IPS DF 4.7 (cell line): Measurements from ENCODE around the gene SLC9C2.
"Not testable (repeated sequence)": the region's sequence is repeated elsewhere in the genome, so short reads cannot be mapped to it uniquely, and the experiment has no call there.

ENCODE experiments used
- DNase-seq: peaks from one replicate; pipeline ENCODE4 v3.0.0-alpha.2; 2013; ENCODE audit warnings: low spot score; ENCODE audit errors: extremely low read depth

Gene SLC9C2

DNA sequence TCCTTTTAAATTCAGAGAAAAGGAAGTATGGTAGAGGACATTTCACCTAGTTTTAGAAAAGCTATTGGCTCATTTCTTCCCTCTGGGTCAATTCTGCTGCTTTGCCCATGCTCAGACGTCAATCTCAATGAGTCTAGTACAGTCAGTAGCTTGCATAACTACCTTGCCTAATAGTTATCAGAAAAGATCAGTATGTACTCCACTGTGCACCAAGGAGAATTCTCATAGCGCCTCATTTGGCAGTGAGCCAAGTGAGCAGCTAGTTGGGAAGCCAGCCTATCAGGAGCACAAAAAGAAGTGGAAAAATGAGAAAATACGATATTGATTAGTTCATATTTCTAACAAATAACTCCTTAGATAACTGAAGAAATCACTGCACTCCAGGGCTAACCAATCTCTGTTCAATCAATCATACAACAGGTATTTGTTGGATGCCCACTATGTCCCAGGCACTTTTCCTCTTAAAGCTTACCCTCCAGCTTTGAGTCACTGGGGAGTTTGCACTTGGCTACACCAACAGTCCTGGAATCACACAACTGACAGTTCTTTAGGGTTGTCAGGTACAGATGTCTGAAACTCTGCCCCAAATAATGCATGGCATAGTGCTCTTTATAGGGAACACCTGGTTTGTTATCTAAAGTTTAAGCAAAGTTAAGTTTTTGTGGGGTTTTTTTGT, 75.6 kb downstream of the SLC9C2 start:
- no peak for DNase-seq

DNA sequence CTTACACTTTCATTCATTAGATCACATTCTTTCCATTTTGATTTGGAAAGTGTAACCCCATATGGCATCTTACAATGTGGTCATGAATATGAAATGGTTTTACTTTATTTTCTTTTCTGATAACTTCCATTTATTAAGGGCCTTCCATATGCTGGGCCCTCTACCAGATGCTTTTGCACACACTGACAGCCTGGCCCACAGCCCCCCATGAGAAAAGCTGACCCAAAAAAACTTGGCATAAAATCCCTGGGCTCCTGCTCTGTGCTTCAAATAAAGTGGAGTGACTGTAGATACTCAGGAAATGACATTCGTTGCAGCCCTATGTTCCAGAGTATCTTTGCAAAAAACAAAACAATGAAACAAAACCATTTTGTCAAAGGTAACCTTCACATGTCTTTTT, 76.9 kb downstream of the SLC9C2 start:
- no peak for DNase-seq

DNA sequence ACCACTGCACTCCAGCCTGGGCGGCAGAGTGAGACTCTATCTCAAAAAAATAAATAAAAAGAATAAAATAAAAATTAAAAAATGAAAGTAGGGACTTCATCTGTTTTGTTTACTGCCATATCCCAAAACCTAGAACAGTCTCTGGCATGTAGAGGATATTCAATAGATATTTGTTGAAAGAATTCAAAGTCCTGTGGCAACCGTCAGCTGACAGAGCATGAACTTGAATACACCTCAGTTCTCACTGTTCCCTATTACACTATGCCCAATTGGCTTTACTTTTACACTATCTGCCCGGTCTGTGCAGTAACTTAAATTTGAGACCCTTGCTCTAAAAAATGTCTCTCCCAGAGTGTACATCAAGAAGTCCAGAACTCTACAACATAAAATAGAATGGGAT, 79.5 kb downstream of the SLC9C2 start:
- DNase-seq = no peak

DNA sequence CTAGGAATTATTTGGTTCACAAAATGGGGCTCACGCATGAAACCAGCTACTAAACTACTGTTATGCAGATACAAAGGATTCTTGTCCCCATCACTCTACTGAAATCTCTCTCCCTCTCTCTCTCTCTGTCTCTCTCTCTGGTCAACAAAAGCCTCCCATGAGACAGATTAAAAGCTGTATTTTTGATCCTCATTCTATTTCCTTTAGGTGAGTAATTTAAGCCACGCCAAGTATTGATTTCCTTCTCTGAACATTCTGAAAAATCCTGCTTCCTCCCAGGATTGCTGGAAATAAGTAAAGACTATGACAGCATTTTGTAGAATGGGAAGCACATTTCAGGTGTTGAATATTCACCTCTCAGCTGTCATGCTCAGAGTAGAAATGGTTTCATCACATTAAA, 82.1 kb downstream of the SLC9C2 start:
- no peak for DNase-seq

DNA sequence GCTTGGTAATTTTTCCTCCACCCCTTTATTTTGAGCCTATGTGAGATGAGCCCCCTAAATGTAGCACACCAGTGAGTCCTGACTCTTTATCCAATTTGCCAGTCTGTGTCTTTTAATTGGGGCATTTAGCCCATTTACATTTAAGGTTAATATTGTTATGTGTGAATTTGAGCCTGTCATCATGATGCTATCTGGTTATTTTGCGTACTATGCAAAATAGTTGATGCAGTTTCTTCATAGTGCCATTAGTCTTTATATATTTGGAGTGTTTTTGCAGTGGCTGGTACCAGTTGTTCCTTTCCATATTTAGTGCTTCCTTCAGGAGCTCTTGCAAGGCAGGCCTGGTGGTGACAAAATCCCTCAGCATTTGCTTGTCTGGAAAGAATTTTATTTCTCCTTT, 88.4 kb downstream of the SLC9C2 start:
- not testable (repeated sequence) for DNase-seq

DNA sequence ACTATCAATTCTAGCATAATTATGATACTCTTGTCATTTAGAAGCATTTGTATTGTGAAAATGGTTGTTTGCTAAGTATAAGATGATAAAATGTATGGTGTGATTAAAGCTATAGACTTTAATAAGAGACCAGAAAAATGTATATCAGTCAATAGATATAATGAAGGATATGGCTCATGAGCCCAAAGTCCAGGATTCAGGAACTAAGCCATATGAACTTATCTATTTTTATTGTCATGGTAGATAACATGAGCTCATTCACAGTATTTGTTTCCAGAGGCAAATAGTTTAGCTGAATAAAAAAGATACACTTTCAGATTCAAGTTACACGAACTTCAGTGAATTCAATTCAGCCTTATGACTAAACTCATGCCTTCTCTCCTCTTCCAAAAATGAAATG, 93.1 kb downstream of the SLC9C2 start:
- no peak for DNase-seq

DNA sequence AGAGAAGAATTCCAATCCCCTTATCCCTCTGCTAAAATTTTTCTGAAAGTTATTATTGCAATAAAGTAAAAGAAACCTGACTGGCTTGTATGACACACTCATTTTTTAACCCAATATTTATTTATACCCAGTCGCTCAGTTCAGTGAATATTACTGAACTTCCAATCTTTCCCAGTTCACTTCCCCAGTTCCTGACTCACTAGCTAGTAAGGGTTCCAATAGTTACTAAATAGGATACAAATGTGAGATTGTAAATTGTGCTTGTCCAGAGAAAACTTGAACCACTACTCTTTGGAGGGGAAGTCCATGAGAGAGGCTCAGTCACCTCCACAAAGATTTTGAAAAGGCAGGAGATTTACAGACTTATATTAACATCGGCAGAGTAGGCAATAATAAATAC, 94.3 kb downstream of the SLC9C2 start:
- DNase-seq = no peak

DNA sequence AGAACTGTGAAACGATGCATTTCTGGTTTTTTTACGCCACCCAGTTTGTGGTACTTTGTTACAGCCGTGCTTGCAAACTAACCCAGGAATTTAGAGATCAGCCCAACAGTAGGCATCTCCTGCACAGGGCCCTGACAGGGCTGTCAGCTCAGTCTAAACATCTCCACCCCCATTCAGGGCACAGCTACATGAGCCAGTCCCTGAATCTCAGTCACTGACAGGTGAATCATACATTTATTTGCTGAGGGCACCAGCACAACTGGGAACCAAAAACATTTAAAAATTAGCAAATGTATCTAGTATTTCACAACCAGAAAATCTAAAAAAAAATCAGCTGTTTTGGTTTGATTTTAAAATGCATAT, 95.0 kb downstream of the SLC9C2 start:
- DNase-seq = no peak

DNA sequence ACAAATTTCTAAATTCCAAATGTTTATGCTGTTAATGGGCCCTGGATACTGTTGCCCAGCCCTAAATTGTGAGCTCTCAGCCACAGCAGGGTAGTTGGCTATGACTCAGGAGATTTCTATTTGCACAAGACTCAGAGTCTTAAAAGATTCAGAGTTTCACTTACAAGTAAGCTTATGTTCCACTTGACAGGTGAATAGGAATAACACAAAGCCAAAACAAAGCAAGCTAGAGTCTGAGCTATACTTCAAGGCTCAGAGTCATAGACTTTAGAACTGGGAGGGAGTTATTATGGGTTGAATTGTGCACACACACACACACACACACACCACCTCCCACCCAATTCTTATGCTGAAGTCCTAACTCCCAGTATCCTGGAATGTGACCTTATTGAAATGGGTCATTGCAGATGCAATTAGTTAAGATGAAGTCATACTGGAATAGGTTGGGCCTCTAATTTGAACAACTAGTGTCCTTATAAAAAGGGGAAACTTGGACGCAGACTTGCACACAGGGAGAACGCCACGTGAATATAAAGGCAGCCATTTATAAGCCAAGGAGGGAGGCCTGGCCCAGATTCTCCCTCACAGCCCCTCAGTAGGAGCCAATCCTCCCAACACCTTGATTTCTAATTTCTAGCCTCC, 95.5 kb downstream of the SLC9C2 start:
- no peak for DNase-seq

DNA sequence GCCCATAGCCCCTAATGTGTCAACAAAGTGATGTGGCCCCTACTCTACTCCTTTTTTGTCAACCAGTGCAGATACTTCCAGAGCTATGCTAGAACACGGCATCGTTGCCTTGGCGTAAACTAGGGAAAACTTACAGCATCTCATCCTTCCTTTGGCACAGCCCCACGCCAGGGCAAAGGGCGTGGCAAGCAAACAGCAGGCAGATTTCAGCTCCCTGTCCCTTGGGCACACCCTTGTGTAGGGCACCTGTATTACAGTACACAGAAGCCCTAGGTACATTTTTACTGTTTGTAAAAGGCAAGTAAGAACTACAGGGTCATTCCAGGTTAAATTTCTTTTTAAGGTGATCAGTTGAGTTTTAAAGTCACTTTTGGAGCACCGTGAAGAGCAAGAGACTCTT, 96.4 kb downstream of the SLC9C2 start:
- no peak for DNase-seq

DNA sequence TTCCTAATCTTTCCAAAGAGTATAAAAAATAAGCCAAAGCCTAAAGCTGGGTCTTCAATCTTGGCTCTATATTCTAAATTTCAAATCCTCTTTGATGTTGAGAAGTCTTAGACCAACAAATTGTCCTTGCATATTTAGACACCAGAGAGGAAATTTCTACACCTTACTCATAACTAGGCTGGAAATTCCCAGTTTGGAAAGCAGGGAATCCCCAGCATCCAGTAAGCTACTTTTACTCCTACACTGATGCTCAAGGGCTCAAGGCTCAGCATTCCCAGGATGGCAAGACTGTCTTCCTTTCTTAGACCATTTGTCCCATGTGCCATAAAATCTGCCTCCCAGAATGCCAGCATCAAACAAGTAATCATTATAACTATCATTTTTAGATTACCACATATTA, 97.5 kb downstream of the SLC9C2 start:
- no peak for DNase-seq

DNA sequence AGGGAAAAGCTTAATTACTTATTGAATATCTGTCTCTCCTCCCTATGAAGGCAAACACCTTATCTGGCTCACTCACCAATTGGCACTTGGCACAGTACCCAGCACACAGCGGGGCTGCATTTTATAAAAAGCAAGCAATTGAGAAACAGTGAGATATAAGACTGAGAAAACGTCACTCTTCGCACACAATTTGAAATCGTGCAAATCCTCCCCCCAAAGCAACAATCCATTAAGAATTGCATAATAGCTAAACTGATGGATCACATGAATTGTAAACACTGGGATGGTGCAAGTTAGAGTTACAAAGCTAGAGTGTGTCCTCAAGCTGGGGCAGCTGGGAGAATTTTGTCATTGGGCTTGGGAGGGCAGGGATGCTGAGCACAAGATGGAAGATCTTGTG, 98.6 kb downstream of the SLC9C2 start:
- DNase-seq = no peak

DNA sequence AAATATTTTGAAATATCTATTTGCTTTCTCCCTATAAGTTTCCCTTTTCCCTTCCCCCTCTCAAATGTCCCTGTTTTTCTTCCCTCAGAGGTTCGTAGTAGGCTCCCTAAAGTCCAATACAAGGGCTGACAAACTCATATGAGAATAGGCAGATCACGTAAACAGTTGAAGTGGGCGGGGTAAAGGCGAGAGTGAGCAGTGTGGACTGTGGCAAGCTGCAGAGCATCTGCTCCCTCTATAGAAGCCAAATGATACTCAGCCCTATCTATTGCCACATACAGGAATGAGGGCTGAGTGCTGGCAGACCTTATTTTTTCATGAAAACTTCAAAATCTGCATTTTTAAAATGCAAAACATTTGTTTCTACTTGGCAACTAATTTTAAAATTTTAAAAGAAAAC, 99.5 kb downstream of the SLC9C2 start:
- DNase-seq = no peak

DNA sequence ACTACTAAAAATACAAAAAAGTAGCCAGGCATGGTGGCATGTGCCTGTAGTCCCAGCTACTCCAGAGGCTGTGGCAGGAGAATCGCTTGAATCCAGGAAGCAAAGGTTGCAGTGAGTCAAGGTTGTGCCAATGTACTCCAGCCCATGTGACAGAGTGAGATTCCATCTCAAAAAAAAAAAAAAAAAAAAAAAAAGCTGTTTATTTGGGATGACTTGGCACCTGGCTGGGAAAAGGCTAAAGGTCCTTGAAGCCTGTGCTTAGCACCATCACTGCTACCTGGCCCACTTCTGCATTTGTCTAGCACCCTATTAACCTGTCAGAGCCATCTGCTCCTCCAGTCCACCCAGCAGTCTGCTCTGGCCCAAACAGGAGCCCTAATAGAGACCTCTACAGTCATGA, 100.8 kb downstream of the SLC9C2 start:
- DNase-seq = no peak

DNA sequence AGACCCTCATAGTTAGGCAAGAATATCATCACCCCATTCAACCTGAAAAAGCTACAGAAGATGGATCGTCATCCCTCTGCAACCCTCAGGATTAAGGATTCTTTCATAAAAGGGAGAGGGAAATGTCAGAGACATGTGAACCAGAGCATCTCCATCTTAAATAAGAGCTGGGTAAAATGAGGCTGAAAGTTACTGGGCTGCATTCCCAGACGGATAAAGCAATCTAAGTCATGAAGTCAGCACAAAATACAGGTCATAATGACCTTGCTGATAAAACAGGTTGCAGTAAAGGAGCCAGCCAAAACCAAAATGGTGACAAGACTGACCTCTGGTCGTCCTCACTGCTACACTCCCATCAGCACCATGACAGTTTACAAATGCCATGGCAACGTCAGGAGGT, 103.1 kb downstream of the SLC9C2 start:
- no peak for DNase-seq

DNA sequence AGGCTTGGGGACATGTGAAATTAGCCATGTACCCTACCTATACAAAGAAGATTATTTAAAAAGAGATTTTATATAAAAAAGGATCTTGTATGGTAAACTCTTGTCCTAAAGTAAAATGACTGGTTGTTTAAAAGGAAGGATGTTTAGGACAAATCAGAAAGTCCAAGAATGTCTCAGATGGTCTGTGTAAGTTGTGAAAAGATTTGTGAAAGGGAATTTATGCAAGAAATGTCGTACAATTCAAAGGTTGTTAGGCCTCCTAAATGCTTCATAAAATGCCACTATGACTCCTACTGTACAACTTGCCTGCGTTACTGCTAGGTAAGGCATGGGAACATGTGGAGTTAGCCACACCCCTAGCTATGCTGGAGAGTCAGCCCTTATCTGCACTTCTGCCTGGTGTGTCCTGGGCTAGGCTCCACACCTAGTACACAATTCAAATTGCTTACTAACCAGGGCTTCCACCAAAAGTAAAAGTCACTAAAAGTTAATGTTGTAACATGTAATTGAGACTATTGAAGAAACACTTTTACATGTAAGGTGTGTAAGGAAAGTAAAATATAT, 106.0 kb downstream of the SLC9C2 start:
- DNase-seq = no peak

DNA sequence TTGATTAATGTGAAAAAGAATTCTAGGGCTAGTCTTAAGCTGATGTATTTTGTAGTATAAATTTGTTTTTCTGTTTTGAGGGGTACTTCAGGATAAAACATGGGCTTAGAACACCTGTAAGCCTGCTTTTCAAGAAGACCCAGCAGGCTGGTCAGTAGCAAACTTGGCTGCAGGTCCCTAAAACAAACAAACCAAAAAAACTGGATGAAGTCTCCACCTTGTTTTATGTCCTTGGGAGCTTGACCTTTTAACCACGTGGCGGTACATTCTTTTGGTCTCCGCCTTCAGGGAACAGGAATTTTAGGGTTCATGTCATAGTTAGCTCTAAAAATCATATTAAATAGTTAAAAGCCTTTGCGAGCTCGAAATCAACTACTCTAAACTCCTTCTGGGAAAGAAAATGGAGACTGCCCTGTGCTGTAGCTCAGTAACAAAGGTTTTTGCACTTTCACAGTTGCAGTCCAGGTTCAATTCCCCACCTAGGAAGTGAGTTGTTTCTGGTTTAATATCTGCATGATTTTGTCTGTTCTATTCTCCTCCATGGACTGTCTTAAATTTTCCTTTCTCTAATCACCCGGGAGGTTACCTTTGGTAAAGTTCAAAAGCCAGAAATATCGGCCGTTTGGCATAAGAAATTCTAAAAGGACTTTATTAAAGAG, 107.1 kb downstream of the SLC9C2 start:
- no peak for DNase-seq

DNA sequence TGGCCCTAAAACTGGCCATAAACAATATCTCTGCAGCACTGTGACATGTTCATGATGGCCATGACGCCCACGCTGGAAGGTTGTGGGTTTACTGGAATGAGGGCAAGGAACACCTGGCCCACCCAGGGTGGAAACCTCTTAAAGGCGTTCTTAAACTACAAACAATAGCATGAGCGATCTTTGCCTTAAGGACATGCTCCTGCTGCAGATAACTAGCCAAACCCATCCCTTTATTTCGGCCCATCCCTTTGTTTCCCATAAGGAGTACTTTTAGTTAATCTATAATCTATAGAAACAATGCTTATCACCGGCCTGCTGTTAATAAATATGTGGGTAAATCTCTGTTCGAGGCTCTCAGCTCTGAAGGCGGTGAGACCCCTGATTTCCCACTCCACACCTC, 109.7 kb downstream of the SLC9C2 start:
- not testable (repeated sequence) for DNase-seq

DNA sequence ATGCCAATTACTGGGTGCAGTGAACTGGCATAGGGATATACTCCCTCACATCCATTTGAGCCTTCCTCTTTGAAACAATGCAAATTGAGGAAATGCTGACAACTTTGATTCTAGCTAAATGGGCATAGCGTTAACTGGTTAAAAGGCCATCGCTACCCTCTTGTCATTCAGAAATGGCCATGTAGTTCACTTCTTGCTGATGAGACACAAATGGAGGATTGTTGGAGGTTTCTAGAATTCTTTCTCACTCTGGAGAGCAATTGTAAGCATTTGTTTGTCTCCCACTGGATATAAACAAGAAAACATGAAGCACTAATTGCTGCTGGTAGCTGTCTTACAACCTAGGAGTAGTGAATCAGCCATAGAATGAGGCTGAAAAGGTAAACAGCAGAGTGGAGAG, 111.4 kb downstream of the SLC9C2 start:
- DNase-seq = no peak

DNA sequence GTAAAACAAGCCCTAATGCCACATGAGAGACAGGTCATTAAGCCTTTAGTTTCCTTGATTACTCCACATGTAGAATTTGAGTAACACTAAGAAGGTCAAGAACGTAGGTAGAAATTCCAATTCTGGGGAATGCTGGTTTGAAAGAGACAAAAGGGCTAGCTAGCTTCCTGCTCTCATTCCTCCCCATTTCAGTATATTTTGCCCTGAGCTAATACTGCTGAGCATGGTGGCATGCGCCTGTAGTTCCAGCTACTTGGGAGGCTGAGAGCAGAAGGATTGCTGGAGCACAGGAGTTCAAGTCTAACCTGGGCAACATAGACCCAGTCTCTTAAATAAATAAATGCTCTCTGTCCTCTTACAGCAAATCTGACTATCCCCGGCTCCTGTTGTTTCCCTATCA, 112.9 kb downstream of the SLC9C2 start:
- DNase-seq = no peak

DNA sequence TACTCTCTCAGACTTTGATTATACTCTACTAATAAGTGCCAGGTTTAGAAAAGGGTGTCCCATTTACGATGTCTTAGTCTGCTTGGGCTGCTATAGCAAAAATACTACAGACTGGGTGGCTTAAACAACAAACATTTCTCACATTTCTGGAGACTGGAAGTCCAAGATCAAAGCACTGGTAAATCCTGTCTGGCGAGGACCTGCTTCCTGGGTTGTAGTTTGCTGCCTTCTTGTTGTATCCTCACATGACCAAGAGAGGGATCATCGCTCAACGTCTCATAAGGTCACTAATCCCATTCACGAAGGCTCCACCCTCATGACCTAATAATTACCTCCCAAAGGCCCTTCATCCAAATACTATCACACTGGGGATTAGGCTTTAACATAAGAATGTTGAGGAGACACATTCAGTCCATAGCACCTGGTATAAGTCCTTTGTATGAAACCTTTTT, 113.7 kb downstream of the SLC9C2 start:
- no peak for DNase-seq

DNA sequence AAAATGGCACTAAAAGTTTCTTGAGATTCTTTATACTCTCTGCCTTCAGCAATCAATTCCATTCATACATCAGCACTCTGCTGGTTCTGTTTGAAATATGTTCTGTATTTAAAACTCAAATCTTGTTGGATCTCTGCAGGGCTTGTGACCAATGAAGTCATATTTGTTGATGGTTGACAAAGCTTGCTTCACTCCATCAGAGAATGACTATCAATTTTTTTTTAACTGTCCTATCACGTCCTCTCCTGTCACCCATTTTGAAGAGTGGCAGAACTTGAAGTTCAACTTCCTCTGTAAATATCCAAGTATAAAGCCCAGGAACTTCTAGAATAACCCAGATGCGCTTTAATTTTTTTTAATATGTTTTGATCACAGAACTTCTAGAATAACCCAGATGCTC, 114.9 kb downstream of the SLC9C2 start:
- no peak for DNase-seq

DNA sequence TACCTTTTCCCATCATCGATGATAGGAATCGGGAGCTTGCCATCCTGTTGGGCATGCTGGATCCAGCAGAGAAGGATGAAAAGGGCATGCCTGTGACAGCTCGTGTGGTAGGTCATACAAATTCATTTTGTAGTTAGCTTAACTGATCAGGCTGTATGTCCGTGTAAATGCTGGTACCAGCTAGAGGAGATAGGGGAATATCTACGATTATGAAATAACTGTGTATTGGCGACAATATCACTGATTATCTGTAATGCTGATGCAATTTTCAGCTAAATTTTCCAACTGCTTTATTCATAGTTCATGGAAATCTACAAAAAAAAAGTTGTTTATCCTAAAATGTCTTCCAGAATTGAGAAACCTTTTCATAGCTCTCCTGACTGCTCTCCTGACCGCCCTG, 117.5 kb downstream of the SLC9C2 start:
- DNase-seq = no peak
